CD4-positive, alpha-beta T cell treated with Interleukin-17A for 1 hour (primary cell): ENCODE data around the gene OSBPL2.

Source experiments
- DNase-seq: peaks from one replicate; pipeline ENCODE4 v3.0.0-alpha.2; 2020

OSBPL2 gene

GRCh38 chr20:62303340-62304226 is 65.3 kb downstream of the OSBPL2 start:
- peak; percentile 7 for DNase-seq

- DNase-seq: no peak
Observed at GRCh38 chr20:62304331-62305148, 66.2 kb downstream of the OSBPL2 start.

- DNase-seq: no peak
Observed at GRCh38 chr20:62305149-62305764, 66.9 kb downstream of the OSBPL2 start.

- DNase-seq: no peak
Observed at GRCh38 chr20:62305765-62306413, 67.6 kb downstream of the OSBPL2 start.

GRCh38 chr20:62306414-62307187 is 68.3 kb downstream of the OSBPL2 start:
- no peak for DNase-seq

GRCh38 chr20:62307226-62308101 is 69.1 kb downstream of the OSBPL2 start:
- DNase-seq: no peak

- DNase-seq: no peak
Observed at GRCh38 chr20:62308102-62308822, 69.9 kb downstream of the OSBPL2 start.

- no peak for DNase-seq
Observed at GRCh38 chr20:62309198-62309944, 71.0 kb downstream of the OSBPL2 start.

GRCh38 chr20:62309947-62310756 is 71.8 kb downstream of the OSBPL2 start:
- no peak for DNase-seq

GRCh38 chr20:62310757-62311121 is 72.4 kb downstream of the OSBPL2 start:
- DNase-seq: no peak

- no peak for DNase-seq
Observed at GRCh38 chr20:62311150-62311549, 72.8 kb downstream of the OSBPL2 start.

GRCh38 chr20:62311832-62312661 is 73.7 kb downstream of the OSBPL2 start:
- DNase-seq: no peak

- no peak for DNase-seq
Observed at GRCh38 chr20:62312662-62312977, 74.3 kb downstream of the OSBPL2 start.

- DNase-seq: no peak
Observed at GRCh38 chr20:62313021-62313420, 74.7 kb downstream of the OSBPL2 start.

GRCh38 chr20:62313460-62314338 is 75.4 kb downstream of the OSBPL2 start:
- DNase-seq: no peak

GRCh38 chr20:62314339-62314638 is 76.0 kb downstream of the OSBPL2 start:
- DNase-seq: no peak

GRCh38 chr20:62314711-62315302 is 76.5 kb downstream of the OSBPL2 start:
- DNase-seq: no peak
